HG03196 (cell line): ENCODE measurements around the gene INSYN1.
"Not testable (repeated sequence)": the region's sequence is repeated elsewhere in the genome, so short reads cannot be mapped to it uniquely, and the experiment has no call there.

Source experiments
- ATAC-seq: cut with Tn5 transposase; IDR thresholded peaks from one replicate; pipeline ENCODE4 v1.9.1; 2021; ENCODE audit not compliant: unreplicated experiment

Gene INSYN1

GRCh38 chr15:73750438-73750837 is 2.7 kb downstream of the INSYN1 start:
- ATAC-seq, result no peak

GRCh38 chr15:73749971-73750370 is 3.2 kb downstream of the INSYN1 start:
- ATAC-seq, result no peak

GRCh38 chr15:73749533-73749932 is 3.6 kb downstream of the INSYN1 start:
- ATAC-seq, result no peak

GRCh38 chr15:73748730-73749129 is 4.4 kb downstream of the INSYN1 start:
- no peak for ATAC-seq

GRCh38 chr15:73747847-73748590 is 5.1 kb downstream of the INSYN1 start:
- no peak for ATAC-seq

GRCh38 chr15:73746883-73747282 is 6.3 kb downstream of the INSYN1 start:
- no peak for ATAC-seq

GRCh38 chr15:73746261-73746660 is 6.9 kb downstream of the INSYN1 start:
- ATAC-seq, result no peak

- no peak for ATAC-seq
These were observed 8.1 kb downstream of the INSYN1 start for GRCh38 chr15:73745073-73745472.

- ATAC-seq, result no peak
These were observed 8.9 kb downstream of the INSYN1 start for GRCh38 chr15:73744293-73744692.

- no peak for ATAC-seq
These were observed 11.8 kb downstream of the INSYN1 start for GRCh38 chr15:73741321-73741836.

- ATAC-seq, result no peak
These were observed 12.8 kb downstream of the INSYN1 start for GRCh38 chr15:73740152-73741048.

GRCh38 chr15:73737535-73737934 is 15.6 kb downstream of the INSYN1 start:
- no peak for ATAC-seq

GRCh38 chr15:73732930-73733329 is 20.2 kb downstream of the INSYN1 start:
- no peak for ATAC-seq

- ATAC-seq, result not testable (repeated sequence)
These were observed 21.1 kb downstream of the INSYN1 start for GRCh38 chr15:73732051-73732450.

- no peak for ATAC-seq
These were observed 25.7 kb downstream of the INSYN1 start for GRCh38 chr15:73727330-73727976.

GRCh38 chr15:73724212-73724611 is 28.9 kb downstream of the INSYN1 start:
- no peak for ATAC-seq

- ATAC-seq, result no peak
These were observed 30.0 kb downstream of the INSYN1 start for GRCh38 chr15:73723191-73723590.

GRCh38 chr15:73722425-73722824 is 30.7 kb downstream of the INSYN1 start:
- ATAC-seq, result no peak

- no peak for ATAC-seq
These were observed 34.5 kb downstream of the INSYN1 start for GRCh38 chr15:73718694-73719093.

GRCh38 chr15:73717802-73718201 is 35.3 kb downstream of the INSYN1 start:
- no peak for ATAC-seq

GRCh38 chr15:73717206-73717605 is 35.9 kb downstream of the INSYN1 start:
- ATAC-seq, result no peak
